Astrocyte of the spinal cord (primary cell): ENCODE measurements around the gene ADSL.

Experiments used
- DNase-seq: peaks from one replicate; pipeline ENCODE4 v3.0.0; 2011; ENCODE audit warnings: low read depth, low spot score
- H3K4me3 ChIP-seq: 2 replicates; pipeline ENCODE4 v1.5.1; 2011; ENCODE audit warnings: low read depth, mild to moderate bottlenecking, low read length, moderate library complexity
- in situ Hi-C: cut with HindIII; loops from 2 replicates; pipeline ENCODE4 v1.10.0; 2017; ENCODE audit warnings: low sequenced_read_pairs
- TF ChIP-seq, protein P1 (sequence below): IDR thresholded peaks from 2 replicates; pipeline ENCODE4 v1.5.1; 2012; ENCODE audit warnings: low read depth, mild to moderate bottlenecking, low read length, inconsistent platforms

ADSL gene

DNA sequence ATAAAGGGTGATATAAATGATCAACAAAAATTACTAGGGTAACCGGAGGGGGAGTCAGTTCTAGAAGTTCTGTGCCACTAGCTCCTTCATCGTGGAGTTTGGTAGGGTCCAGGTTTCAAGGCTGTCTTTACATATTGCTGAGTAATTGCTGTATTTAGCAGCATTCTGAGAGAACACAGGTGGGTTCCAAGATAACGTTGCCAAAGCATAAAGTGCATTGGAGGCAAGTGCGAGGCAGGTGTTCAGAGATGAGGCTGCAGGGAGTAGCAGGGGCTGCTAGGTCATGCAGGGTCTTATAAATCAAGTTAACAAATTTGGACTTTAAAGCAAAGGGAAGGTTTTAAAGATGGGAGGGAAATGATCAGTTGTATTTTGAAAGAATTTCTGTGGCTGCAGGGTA is 41.9 kb downstream of the ADSL start:
- DNase-seq: no peak
- TF ChIP-seq, protein P1, sequence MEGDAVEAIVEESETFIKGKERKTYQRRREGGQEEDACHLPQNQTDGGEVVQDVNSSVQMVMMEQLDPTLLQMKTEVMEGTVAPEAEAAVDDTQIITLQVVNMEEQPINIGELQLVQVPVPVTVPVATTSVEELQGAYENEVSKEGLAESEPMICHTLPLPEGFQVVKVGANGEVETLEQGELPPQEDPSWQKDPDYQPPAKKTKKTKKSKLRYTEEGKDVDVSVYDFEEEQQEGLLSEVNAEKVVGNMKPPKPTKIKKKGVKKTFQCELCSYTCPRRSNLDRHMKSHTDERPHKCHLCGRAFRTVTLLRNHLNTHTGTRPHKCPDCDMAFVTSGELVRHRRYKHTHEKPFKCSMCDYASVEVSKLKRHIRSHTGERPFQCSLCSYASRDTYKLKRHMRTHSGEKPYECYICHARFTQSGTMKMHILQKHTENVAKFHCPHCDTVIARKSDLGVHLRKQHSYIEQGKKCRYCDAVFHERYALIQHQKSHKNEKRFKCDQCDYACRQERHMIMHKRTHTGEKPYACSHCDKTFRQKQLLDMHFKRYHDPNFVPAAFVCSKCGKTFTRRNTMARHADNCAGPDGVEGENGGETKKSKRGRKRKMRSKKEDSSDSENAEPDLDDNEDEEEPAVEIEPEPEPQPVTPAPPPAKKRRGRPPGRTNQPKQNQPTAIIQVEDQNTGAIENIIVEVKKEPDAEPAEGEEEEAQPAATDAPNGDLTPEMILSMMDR: no peak
- H3K4me3 ChIP-seq: no peak overlapping the region
- in situ Hi-C loops: no loop called here

DNA sequence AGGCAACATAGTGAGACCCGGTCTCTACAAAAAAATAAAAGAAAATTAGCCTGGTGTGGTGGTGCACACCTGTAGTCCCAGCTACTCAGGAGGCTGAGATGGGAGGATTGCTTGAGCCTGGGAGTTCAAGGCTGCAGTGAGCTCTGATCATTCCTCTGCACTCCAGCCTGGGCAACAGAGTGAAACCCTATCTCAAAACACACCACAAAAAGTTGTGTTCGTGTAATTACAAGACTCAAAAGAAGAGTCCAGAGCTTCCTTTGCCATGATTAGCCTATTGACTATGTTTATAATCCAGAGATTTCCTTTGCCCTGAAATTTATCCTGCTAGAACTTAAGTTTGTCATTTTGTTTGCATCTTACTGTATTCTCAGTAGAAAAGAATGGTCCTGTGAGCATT is 45.1 kb downstream of the ADSL start:
- TF ChIP-seq, protein P1: no peak
- H3K4me3 ChIP-seq: no peak overlapping the region
- DNase-seq: no peak
- in situ Hi-C loops: no loop called here

DNA sequence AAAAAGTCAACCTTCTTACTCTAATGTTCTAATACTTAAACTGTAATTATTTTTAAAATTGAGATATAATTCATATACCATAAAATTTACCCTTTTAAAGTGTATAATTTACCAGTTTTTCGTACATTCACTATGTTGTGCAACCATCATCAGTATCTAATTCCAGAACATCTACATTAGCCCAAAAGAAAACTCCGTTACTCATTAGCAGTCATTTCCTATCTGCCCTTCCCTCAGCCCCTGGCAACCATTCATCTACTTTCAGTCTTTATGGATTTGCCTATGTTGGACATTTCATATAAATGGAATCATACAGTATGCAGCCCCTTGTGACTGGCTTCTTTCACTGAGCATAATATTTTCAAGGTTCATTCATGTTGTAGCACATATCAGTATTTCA is 46.3 kb downstream of the ADSL start:
- in situ Hi-C loops: no loop called here
- TF ChIP-seq, protein P1: no peak
- H3K4me3 ChIP-seq: no peak overlapping the region
- no peak for DNase-seq

DNA sequence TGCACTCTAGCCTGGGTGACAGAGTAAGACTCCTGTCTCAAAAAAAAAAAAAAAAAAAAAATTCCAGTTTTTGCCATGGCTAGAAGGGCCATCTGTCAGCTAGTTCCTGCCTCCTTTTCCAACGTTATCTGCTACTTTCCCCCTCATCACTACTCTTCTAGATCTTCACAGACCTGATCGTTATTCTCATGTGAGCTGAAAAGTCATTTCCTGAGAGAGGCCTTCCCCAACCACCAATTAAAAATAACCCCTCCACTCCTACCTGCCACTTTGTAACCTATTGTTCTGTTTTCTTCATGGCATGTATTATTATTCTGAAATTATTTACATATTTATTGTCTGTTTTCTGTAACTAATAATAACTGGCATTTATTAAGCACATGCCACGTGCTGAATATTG is 48.3 kb downstream of the ADSL start:
- TF ChIP-seq, protein P1: no peak
- H3K4me3 ChIP-seq: no peak overlapping the region
- no peak for DNase-seq
- in situ Hi-C loops: no loop called here

DNA sequence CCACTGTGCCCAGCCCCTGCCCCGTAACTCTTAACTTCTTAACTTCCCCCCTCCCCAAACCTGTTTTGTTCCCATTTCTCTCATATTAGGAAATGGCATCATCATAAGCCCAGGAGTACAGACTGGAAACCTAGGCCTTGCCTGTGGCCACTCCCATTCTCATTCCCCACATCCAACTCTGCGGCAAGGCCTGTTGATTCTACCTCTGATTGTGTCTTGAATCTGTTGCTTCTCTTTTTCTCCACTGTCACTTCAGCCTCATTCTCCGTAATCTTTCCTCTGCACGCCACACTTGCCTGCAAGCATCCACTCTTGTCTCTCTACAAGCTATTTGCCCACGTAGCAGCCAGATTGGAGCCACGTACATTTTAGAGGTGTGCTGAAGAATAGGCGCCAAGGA is 49.3 kb downstream of the ADSL start:
- no peak for DNase-seq
- TF ChIP-seq, protein P1: no peak
- in situ Hi-C loops: no loop called here
- no peak overlapping the region for H3K4me3 ChIP-seq

DNA sequence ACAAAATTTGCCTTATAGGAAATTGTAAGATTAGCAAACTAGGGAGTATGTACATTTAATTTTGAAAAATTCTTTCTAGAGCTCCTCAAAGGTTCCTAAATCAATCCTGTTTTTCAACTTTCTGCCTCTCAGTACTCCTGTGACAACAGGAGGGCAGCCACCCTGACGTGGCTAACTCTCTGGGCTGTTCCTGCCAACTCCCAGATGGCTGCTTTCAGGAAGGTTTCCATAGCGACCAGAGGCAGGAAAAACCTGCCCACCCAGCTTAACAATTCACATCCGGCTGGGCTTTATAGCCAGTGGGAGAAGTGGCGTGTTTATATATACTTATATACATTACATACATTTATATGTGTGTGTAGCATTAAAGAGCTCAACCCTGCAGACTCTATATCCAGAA is 50.6 kb downstream of the ADSL start:
- TF ChIP-seq, protein P1: no peak
- H3K4me3 ChIP-seq: no peak overlapping the region
- DNase-seq: peak; percentile 80
- in situ Hi-C loops: no loop called here

DNA sequence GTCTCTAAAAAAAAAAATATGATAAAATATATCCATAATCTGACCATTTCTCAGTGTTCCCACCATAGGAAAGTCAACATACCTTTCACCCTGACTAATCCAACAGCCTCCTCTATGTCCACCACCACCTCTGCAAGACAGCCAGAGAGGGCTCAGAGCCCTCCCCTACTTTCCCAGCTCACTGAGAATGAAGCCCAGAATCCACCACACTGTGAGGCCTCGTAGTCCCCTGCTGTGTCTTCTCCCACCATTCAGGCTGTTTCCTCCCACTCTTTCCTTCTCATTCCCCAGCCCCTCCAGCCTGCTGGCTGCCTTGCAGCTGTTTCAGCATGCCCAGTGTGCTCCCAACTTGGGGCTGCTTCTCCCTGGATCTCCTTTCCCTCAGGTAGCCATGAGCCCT is 51.1 kb downstream of the ADSL start:
- TF ChIP-seq, protein P1: no peak
- peak; percentile 38 for DNase-seq
- in situ Hi-C loops: no loop called here
- H3K4me3 ChIP-seq: no peak overlapping the region
